Skeletal muscle tissue (tissue), 4 donors: Measurements from ENCODE around the gene DCBLD2. TPM values are rescaled to one million over a fixed set of nuclear protein-coding genes. Genes with fewer than 3 reads are reported as not detected.
"Not testable (repeated sequence)": the region's sequence is repeated elsewhere in the genome, so short reads cannot be mapped to it uniquely, and the experiment has no call there.

ENCODE experiments used
- H3K27ac ChIP-seq: one replicate; pipeline ENCODE4 v1.7.0; 2013; ENCODE audit warnings: mild to moderate bottlenecking, low read depth, low read length, inconsistent platforms
- H3K27me3 ChIP-seq, 3 donors: one replicate each; pipeline ENCODE4 v1.7.0; 2013; ENCODE audit warnings: low read length in 3 of 3; ENCODE audit not compliant: control insufficient read depth in 3 of 3, insufficient read depth in 3 of 3
- H3K36me3 ChIP-seq, 3 donors: one replicate each; pipeline ENCODE4 v1.7.0; 2013; ENCODE audit warnings: low read length in 3 of 3; ENCODE audit not compliant: control insufficient read depth in 3 of 3, insufficient read depth in 3 of 3
- H3K4me1 ChIP-seq, 3 donors: one replicate each; pipeline ENCODE4 v1.7.0; 2013; ENCODE audit warnings: low read length in 3 of 3, mild to moderate bottlenecking in 3 of 3; ENCODE audit not compliant: control insufficient read depth in 3 of 3, insufficient read depth in 3 of 3
- H3K4me3 ChIP-seq, 3 donors: one replicate each; pipeline ENCODE4 v1.7.0; 2013; ENCODE audit warnings: low read length in 3 of 3
- H3K9ac ChIP-seq, 3 donors: one replicate each; pipeline ENCODE4 v1.7.0; 2013; ENCODE audit warnings: low read length in 3 of 3, mild to moderate bottlenecking in 3 of 3, moderate library complexity in 2 of 3, low read depth in 1 of 3
- H3K9me3 ChIP-seq, 3 donors: one replicate each; pipeline ENCODE4 v1.7.0; 2013; ENCODE audit warnings: low read length in 3 of 3; ENCODE audit not compliant: control insufficient read depth in 3 of 3
- total RNA-seq: library from RNA; depleted of rRNA; stranded (reverse); fragments of >200 nt; gene quantifications from one replicate; pipeline ENCODE4 v1.2.3, GENCODE V29; 2014
- donor health status: Osteomylitis.

Gene DCBLD2
- total RNA-seq, 1 donor from 2014 or later: 21.4 TPM

DNA sequence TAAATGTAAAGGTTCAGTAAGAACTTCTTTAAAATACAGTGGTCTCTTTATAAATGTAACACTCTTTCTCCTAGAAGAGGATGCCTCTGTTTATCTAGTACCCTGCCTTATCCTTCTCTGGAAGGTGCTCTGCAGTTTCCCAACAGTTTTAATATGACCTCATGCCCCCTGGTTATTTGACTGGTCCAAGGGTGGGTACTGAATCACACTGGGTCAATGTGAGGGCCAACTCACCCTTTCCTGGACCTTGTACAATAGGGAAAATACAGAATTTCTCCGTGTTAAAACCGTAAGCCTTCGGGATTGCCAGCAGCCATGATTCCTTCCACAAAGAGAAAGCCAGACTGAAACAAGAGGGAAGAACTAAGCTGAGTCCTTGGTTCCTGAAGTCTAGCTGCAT, 9.2 kb downstream of the DCBLD2 start:
- H3K27ac ChIP-seq: no peak overlapping the region
- H3K36me3 ChIP-seq: no peaks in the 10 kb centered on the region
- no peaks in the 10 kb centered on the region for H3K27me3 ChIP-seq
- no peak overlapping the region for H3K9ac ChIP-seq
- H3K4me1 ChIP-seq: peaks cover 2 to 6% (median 5%) of the 10 kb centered on the region in 3 donors
- H3K4me3 ChIP-seq: no peak overlapping the region
- H3K9me3 ChIP-seq: no peaks in the 10 kb centered on the region

DNA sequence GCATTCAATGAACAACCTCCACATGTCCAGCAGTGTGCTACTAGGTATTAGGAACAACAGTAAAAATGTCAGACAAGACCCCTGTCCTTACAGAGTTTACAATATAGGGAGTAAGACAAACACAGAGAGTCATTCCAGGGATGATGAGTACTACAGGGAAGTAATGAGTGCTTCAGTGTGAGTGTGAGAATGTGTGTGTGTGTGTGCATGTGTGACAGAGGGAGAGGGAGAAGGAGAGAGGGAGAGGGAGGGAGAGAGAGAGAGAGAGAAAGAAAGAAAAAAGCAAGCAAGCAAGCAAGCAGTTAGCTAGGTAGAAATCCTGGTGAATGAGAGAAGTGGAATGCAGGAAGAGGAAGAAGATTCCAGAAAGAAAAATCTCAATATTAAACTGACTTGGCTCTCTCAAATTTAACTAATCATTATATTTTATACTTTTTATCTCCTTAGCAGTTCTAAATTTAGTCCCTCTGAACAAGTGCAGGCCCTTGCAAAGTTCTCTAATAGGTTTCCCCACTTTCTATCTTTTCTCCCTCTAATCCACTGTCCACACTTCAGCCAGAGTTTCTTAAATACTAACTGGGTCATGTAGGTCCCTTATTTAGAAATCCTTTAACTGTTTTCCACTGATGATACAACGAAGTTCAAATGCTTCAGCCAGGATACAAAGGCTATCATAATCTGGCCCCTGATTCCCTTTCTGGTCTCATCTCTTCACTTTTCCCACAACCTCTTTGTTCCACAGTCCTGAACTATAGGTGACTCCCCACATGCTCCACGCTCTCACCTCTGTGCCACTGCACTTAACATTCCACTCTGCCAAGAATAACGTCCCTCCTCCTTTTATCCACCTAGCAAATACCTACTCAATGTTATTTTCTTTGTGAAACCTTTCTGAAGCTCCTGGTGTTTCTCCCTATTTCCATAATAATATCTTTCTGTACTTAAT, 10.3 kb downstream of the DCBLD2 start:
- Histone ChIP-seq H3K9ac (no peak overlapping the region), H3K9me3 (no peaks in the 10 kb centered on the region), H3K27me3 (no peaks in the 10 kb centered on the region), H3K4me1 (peaks cover 2 to 6% (median 5%) of the 10 kb centered on the region in 3 donors), H3K36me3 (no peaks in the 10 kb centered on the region), H3K27ac (no peak overlapping the region), H3K4me3 (no peak overlapping the region)

- Histone ChIP-seq H3K9ac (no peak overlapping the region), H3K27ac (no peak overlapping the region), H3K4me1 (peaks cover 2 to 6% (median 5%) of the 10 kb centered on the region in 3 donors), H3K4me3 (no peak overlapping the region), H3K27me3 (no peaks in the 10 kb centered on the region), H3K9me3 (no peaks in the 10 kb centered on the region), H3K36me3 (no peaks in the 10 kb centered on the region)
Measured at GRCh38 chr3:98890181-98890835, 11.2 kb downstream of the DCBLD2 start.

GRCh38 chr3:98887684-98888083, 13.8 kb downstream of the DCBLD2 start:
- Histone ChIP-seq H3K27ac (no peak overlapping the region), H3K4me3 (no peak overlapping the region), H3K36me3 (no peaks in the 10 kb centered on the region), H3K4me1 (peaks cover 0 to 6% (median 5%) of the 10 kb centered on the region in 3 donors), H3K9me3 (no peaks in the 10 kb centered on the region), H3K9ac (no peak overlapping the region), H3K27me3 (no peaks in the 10 kb centered on the region)

GRCh38 chr3:98886525-98886924, 15.0 kb downstream of the DCBLD2 start:
- H3K27ac ChIP-seq: no peak overlapping the region
- H3K4me1 ChIP-seq: peaks cover 0 to 2% (median 0%) of the 10 kb centered on the region in 3 donors
- H3K9ac ChIP-seq: no peak overlapping the region

DNA sequence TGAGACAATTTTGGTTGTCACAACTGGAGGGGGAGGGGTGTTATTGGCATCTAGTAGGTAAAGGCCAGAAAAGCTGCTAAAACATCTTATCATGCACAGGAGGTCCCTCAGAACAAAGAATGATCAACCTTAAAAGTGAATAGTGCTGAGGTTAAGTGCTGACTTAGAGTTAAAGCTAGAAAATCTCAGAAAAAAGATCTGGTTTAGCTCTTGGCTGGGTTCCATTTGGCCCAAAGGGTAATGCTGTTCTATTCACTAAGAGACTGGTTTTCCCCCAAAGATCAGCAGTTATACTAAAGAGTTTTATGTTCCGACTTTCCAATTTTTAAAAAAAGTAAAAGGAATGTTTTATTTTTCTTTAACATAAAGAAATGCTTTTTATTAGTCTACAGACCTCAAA, 15.6 kb downstream of the DCBLD2 start:
- H3K27ac ChIP-seq: no peak overlapping the region
- H3K4me1 ChIP-seq: no peaks in the 10 kb centered on the region
- H3K36me3 ChIP-seq: no peaks in the 10 kb centered on the region
- H3K27me3 ChIP-seq: no peaks in the 10 kb centered on the region
- H3K9me3 ChIP-seq: no peaks in the 10 kb centered on the region
- H3K4me3 ChIP-seq: no peak overlapping the region
- H3K9ac ChIP-seq: no peak overlapping the region

More at GRCh38 chr3:98886525-98886924, 15.0 kb downstream of the DCBLD2 start:
- no peaks in the 10 kb centered on the region for H3K9me3 ChIP-seq
- no peak overlapping the region for H3K4me3 ChIP-seq
- no peaks in the 10 kb centered on the region for H3K27me3 ChIP-seq
- H3K36me3 ChIP-seq: no peaks in the 10 kb centered on the region

DNA sequence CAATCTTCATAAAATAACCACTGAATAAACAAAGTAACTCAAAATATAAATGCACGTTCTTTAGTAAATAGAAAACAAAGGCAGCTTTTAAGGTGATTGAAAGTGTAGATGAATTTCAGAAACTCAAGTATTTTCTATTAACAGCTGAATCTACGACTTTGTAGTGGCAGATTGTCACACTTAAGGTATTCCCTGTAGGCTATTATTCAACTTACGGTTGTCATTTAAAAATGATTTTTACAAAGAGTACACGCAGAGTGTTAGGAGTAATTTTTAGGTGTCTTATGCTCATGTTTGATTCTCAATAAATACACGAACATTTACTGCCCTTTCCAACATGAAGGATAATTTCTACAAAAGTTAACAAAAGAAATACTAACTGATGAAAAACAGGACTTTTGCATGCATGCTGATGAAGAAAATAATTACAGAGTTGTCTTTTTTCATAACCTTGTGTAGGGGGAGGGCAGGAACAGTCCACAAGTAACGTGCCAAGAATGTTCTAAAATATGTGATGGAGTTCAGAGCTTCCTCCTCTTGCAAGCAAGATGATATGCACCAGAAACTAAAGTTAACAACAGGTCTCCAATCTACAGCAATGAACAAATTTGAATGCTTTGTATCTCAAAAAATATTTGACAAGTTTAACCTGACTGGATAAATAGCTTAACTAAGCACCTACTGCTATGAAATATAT, 16.7 kb downstream of the DCBLD2 start:
- Histone ChIP-seq H3K4me1 (no peaks in the 10 kb centered on the region), H3K36me3 (peaks cover 0 to 4% (median 0%) of the 10 kb centered on the region in 3 donors), H3K9me3 (no peaks in the 10 kb centered on the region), H3K27ac (no peak overlapping the region), H3K4me3 (no peak overlapping the region), H3K9ac (no peak overlapping the region), H3K27me3 (no peaks in the 10 kb centered on the region)

DNA sequence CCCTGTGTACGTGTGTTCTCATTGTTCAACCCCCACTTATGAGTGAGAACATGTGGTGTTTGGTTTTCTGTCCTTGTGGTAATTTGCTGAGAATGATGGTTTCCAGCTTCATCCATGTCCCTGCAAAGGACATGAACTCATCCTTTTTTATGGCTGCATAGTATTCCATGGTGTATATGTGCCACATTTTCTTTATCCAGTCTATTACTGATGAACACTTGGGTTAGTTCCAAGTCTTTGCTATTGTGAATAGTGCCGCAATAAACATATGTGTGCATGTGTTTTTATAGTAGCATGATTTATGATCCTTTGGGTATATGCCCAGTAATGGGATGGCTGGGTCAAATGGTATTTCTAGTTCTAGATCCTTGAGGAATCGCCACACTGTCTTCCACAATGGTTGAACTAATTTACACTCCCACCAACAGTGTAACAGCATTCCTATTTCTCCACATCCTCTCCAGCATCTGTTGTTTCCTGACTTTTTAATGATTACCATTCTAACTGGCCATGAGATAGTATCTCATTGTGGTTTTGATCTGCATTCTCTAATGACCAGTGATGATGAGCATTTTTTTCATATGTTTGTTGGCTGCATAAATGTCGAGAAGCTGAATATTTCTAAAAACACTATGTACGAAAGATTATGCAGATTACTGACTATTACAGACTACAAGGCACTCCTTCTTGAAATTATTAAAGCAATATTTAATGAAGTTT, 18.7 kb downstream of the DCBLD2 start:
- H3K9ac ChIP-seq, H3K9me3 ChIP-seq, H3K36me3 ChIP-seq, H3K27me3 ChIP-seq, H3K4me1 ChIP-seq, H3K4me3 ChIP-seq, H3K27ac ChIP-seq: not testable (repeated sequence)

DNA sequence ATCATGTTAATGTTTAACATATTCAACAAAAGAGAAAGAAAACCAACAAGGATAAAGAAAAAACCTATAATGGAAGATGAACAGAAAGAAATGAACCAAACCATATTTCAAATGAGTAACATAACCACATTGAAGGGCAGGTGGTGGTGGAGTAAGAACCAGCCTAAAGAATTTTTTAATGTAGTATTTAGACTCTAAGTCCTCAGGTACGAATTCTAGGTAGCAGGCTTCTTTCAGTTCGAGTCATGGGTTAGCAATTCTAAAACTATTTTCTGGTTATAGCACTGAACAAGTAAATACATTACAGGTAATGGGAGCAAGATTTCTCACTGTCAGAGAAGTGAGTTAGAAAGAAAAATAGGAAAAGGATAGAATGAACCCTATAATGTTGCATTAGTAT, 24.4 kb downstream of the DCBLD2 start:
- Histone ChIP-seq H3K36me3 (peaks cover 0 to 8% (median 0%) of the 10 kb centered on the region in 3 donors), H3K27me3 (no peaks in the 10 kb centered on the region), H3K9ac (no peak overlapping the region), H3K27ac (no peak overlapping the region), H3K4me1 (no peaks in the 10 kb centered on the region), H3K9me3 (no peaks in the 10 kb centered on the region), H3K4me3 (no peak overlapping the region)
